Ishikawa (cell line): ENCODE results near the gene HLCS.

ENCODE experiments used
- CEBPB ChIP-seq: IDR thresholded peaks from 2 replicates; pipeline ENCODE4 v1.6.1; 2012
- CREB1 ChIP-seq: IDR thresholded peaks from 2 replicates; pipeline ENCODE4 v1.6.1; 2012; ENCODE audit warnings: low read depth
- EGR1 ChIP-seq: IDR thresholded peaks from 2 replicates; pipeline ENCODE4 v1.6.1; 2012
- EP300 ChIP-seq: IDR thresholded peaks from 2 replicates; pipeline ENCODE4 v1.6.1; 2012; ENCODE audit warnings: borderline replicate concordance
- FOXM1 ChIP-seq: IDR thresholded peaks from 2 replicates; pipeline ENCODE4 v1.6.1; 2012; ENCODE audit warnings: low read depth, borderline replicate concordance
- RAD21 ChIP-seq: IDR thresholded peaks from 2 replicates; pipeline ENCODE4 v1.6.1; 2012; ENCODE audit warnings: low read depth
- TAF1 ChIP-seq: IDR thresholded peaks from 2 replicates; pipeline ENCODE4 v1.6.1; 2012; ENCODE audit warnings: low read depth, mild to moderate bottlenecking
- TEAD4 ChIP-seq: IDR thresholded peaks from 2 replicates; pipeline ENCODE4 v1.6.1; 2012
- YY1 ChIP-seq: IDR thresholded peaks from 2 replicates; pipeline ENCODE4 v1.6.1; 2012; ENCODE audit warnings: low read depth
- TF ChIP-seq, protein P1 (sequence below): IDR thresholded peaks from 2 replicates; pipeline ENCODE4 v1.6.1; 2012; ENCODE audit warnings: low read depth, mild to moderate bottlenecking
- TF ChIP-seq, protein P2 (sequence below): IDR thresholded peaks from 2 replicates; pipeline ENCODE4 v1.6.1; 2012

DNA sequence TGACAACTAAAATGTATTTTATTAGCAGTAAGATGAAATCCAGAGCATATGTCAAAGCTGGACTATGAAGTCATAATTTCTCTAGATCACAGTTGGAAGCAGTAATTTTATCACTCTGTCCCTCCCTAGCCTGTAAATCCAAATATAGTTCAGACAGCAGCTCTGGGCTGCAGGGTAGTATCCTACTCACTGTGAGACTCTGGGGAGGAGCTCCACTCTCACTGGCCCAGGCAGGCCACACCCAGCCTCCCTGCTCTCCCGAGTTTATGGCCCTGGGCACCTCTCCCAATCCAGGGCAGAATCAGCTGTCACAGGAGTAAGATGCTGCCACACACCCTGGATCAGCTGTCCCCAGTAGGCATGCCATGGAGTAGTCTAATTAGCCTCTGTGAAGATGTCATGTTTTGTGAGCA, 131.1 kb downstream of the HLCS start:
- TF ChIP-seq TAF1, result no peak
- no peak for TF ChIP-seq YY1
- no peak for TF ChIP-seq TEAD4
- no peak for TF ChIP-seq EGR1
- TF ChIP-seq RAD21, result no peak
- TF ChIP-seq CEBPB, result no peak
- TF ChIP-seq FOXM1, result no peak
- TF ChIP-seq, protein P1, sequence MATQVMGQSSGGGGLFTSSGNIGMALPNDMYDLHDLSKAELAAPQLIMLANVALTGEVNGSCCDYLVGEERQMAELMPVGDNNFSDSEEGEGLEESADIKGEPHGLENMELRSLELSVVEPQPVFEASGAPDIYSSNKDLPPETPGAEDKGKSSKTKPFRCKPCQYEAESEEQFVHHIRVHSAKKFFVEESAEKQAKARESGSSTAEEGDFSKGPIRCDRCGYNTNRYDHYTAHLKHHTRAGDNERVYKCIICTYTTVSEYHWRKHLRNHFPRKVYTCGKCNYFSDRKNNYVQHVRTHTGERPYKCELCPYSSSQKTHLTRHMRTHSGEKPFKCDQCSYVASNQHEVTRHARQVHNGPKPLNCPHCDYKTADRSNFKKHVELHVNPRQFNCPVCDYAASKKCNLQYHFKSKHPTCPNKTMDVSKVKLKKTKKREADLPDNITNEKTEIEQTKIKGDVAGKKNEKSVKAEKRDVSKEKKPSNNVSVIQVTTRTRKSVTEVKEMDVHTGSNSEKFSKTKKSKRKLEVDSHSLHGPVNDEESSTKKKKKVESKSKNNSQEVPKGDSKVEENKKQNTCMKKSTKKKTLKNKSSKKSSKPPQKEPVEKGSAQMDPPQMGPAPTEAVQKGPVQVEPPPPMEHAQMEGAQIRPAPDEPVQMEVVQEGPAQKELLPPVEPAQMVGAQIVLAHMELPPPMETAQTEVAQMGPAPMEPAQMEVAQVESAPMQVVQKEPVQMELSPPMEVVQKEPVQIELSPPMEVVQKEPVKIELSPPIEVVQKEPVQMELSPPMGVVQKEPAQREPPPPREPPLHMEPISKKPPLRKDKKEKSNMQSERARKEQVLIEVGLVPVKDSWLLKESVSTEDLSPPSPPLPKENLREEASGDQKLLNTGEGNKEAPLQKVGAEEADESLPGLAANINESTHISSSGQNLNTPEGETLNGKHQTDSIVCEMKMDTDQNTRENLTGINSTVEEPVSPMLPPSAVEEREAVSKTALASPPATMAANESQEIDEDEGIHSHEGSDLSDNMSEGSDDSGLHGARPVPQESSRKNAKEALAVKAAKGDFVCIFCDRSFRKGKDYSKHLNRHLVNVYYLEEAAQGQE, result no peak
- TF ChIP-seq, protein P2, sequence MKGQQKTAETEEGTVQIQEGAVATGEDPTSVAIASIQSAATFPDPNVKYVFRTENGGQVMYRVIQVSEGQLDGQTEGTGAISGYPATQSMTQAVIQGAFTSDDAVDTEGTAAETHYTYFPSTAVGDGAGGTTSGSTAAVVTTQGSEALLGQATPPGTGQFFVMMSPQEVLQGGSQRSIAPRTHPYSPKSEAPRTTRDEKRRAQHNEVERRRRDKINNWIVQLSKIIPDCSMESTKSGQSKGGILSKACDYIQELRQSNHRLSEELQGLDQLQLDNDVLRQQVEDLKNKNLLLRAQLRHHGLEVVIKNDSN, result no peak
- TF ChIP-seq EP300, result no peak
- no peak for TF ChIP-seq CREB1
